ENCODE measurements around the gene ANKRD40CL.
A peak's percentile ranks its signal among the peaks of the same experiment; 100 is the strongest.

The ANKRD40CL gene

GRCh38 chr17:50767446-50767845 lies at the start of gene ANKRD40CL:
TSS of gene ANKRD40CL (minus strand) at chr17:50767518. CDS start at chr17:50766913, 605 bp downstream.
- peak within 1 kb of the TSS; percentile 82 to 92 for H3K9ac ChIP-seq (ENCODE audit: low read depth in 1 of 2, low read length in 2 of 2)
- no peaks in the 10 kb centered on the region for H3K27me3 ChIP-seq (ENCODE audit: control insufficient read depth in 1 of 2, insufficient read depth in 2 of 2, low read length in 2 of 2)
- peaks cover 3 to 4% of the 10 kb centered on the region in 2 donors for H3K36me3 ChIP-seq (ENCODE audit: control insufficient read depth in 1 of 2, insufficient read depth in 2 of 2, low read length in 2 of 2)
- peak within 1 kb of the TSS; percentile 69 to 73 for H3K4me3 ChIP-seq (ENCODE audit: low read depth in 1 of 2, low read length in 2 of 2)
- H3K4me1 ChIP-seq (ENCODE audit: control insufficient read depth in 1 of 2, insufficient read depth in 2 of 2, low read length in 2 of 2) = peaks cover 34 to 41% of the 10 kb centered on the region in 2 donors
- H3K9me3 ChIP-seq (ENCODE audit: control insufficient read depth in 1 of 2, low read length in 2 of 2) = no peaks in the 10 kb centered on the region
- H3K27ac ChIP-seq (ENCODE audit: low read depth, low read length) = peak within 1 kb of the TSS; percentile 82

GRCh38 chr17:50816271-50816670 lies 49.0 kb upstream of the ANKRD40CL start:
- H3K4me1 ChIP-seq (ENCODE audit: control insufficient read depth in 1 of 2, insufficient read depth in 2 of 2, low read length in 2 of 2) = peaks cover 5 to 11% of the 10 kb centered on the region in 2 donors
- H3K9ac ChIP-seq (ENCODE audit: low read depth in 1 of 2, low read length in 2 of 2) = no peak overlapping the region
- H3K9me3 ChIP-seq (ENCODE audit: control insufficient read depth in 1 of 2, low read length in 2 of 2) = no peaks in the 10 kb centered on the region
- no peak overlapping the region for H3K27ac ChIP-seq (ENCODE audit: low read depth, low read length)
- no peak overlapping the region for H3K4me3 ChIP-seq (ENCODE audit: low read depth in 1 of 2, low read length in 2 of 2)
- H3K36me3 ChIP-seq (ENCODE audit: control insufficient read depth in 1 of 2, insufficient read depth in 2 of 2, low read length in 2 of 2) = no peaks in the 10 kb centered on the region
- no peaks in the 10 kb centered on the region for H3K27me3 ChIP-seq (ENCODE audit: control insufficient read depth in 1 of 2, insufficient read depth in 2 of 2, low read length in 2 of 2)

- Histone ChIP-seq H3K36me3 (ENCODE audit: control insufficient read depth in 1 of 2, insufficient read depth in 2 of 2, low read length in 2 of 2) (no peaks in the 10 kb centered on the region), H3K4me1 (ENCODE audit: control insufficient read depth in 1 of 2, insufficient read depth in 2 of 2, low read length in 2 of 2) (peaks cover 5 to 11% of the 10 kb centered on the region in 2 donors), H3K9me3 (ENCODE audit: control insufficient read depth in 1 of 2, low read length in 2 of 2) (no peaks in the 10 kb centered on the region), H3K27ac (ENCODE audit: low read depth, low read length) (no peak overlapping the region), H3K27me3 (ENCODE audit: control insufficient read depth in 1 of 2, insufficient read depth in 2 of 2, low read length in 2 of 2) (no peaks in the 10 kb centered on the region), H3K4me3 (ENCODE audit: low read depth in 1 of 2, low read length in 2 of 2) (no peak overlapping the region), H3K9ac (ENCODE audit: low read depth in 1 of 2, low read length in 2 of 2) (no peak overlapping the region)
Observed at GRCh38 chr17:50815400-50815799, 48.1 kb upstream of the ANKRD40CL start.

- Histone ChIP-seq H3K9ac (ENCODE audit: low read depth in 1 of 2, low read length in 2 of 2) (no peak overlapping the region), H3K9me3 (ENCODE audit: control insufficient read depth in 1 of 2, low read length in 2 of 2) (no peaks in the 10 kb centered on the region), H3K4me3 (ENCODE audit: low read depth in 1 of 2, low read length in 2 of 2) (no peak overlapping the region), H3K4me1 (ENCODE audit: control insufficient read depth in 1 of 2, insufficient read depth in 2 of 2, low read length in 2 of 2) (peaks cover 5 to 11% of the 10 kb centered on the region in 2 donors), H3K36me3 (ENCODE audit: control insufficient read depth in 1 of 2, insufficient read depth in 2 of 2, low read length in 2 of 2) (no peaks in the 10 kb centered on the region), H3K27me3 (ENCODE audit: control insufficient read depth in 1 of 2, insufficient read depth in 2 of 2, low read length in 2 of 2) (no peaks in the 10 kb centered on the region), H3K27ac (ENCODE audit: low read depth, low read length) (no peak overlapping the region)
Observed at GRCh38 chr17:50813583-50813982, 46.3 kb upstream of the ANKRD40CL start.

GRCh38 chr17:50808888-50809287 lies 41.6 kb upstream of the ANKRD40CL start:
- H3K9me3 ChIP-seq (ENCODE audit: control insufficient read depth in 1 of 2, low read length in 2 of 2) = no peaks in the 10 kb centered on the region

GRCh38 chr17:50808413-50808812 lies 41.1 kb upstream of the ANKRD40CL start:
- Histone ChIP-seq H3K4me3 (ENCODE audit: low read depth in 1 of 2, low read length in 2 of 2) (no peak overlapping the region), H3K9ac (ENCODE audit: low read depth in 1 of 2, low read length in 2 of 2) (no peak overlapping the region), H3K9me3 (ENCODE audit: control insufficient read depth in 1 of 2, low read length in 2 of 2) (no peaks in the 10 kb centered on the region), H3K4me1 (ENCODE audit: control insufficient read depth in 1 of 2, insufficient read depth in 2 of 2, low read length in 2 of 2) (peaks cover 0 to 4% of the 10 kb centered on the region in 2 donors), H3K36me3 (ENCODE audit: control insufficient read depth in 1 of 2, insufficient read depth in 2 of 2, low read length in 2 of 2) (no peaks in the 10 kb centered on the region), H3K27ac (ENCODE audit: low read depth, low read length) (no peak overlapping the region), H3K27me3 (ENCODE audit: control insufficient read depth in 1 of 2, insufficient read depth in 2 of 2, low read length in 2 of 2) (no peaks in the 10 kb centered on the region)

More at GRCh38 chr17:50808888-50809287, 41.6 kb upstream of the ANKRD40CL start:
- H3K4me1 ChIP-seq (ENCODE audit: control insufficient read depth in 1 of 2, insufficient read depth in 2 of 2, low read length in 2 of 2) = peaks cover 0 to 4% of the 10 kb centered on the region in 2 donors
- no peak overlapping the region for H3K4me3 ChIP-seq (ENCODE audit: low read depth in 1 of 2, low read length in 2 of 2)
- no peak overlapping the region for H3K27ac ChIP-seq (ENCODE audit: low read depth, low read length)
- H3K9ac ChIP-seq (ENCODE audit: low read depth in 1 of 2, low read length in 2 of 2) = no peak overlapping the region
- H3K27me3 ChIP-seq (ENCODE audit: control insufficient read depth in 1 of 2, insufficient read depth in 2 of 2, low read length in 2 of 2) = no peaks in the 10 kb centered on the region
- H3K36me3 ChIP-seq (ENCODE audit: control insufficient read depth in 1 of 2, insufficient read depth in 2 of 2, low read length in 2 of 2) = no peaks in the 10 kb centered on the region

- Histone ChIP-seq H3K27ac (ENCODE audit: low read depth, low read length) (no peak overlapping the region), H3K4me3 (ENCODE audit: low read depth in 1 of 2, low read length in 2 of 2) (no peak overlapping the region), H3K9me3 (ENCODE audit: control insufficient read depth in 1 of 2, low read length in 2 of 2) (no peaks in the 10 kb centered on the region), H3K36me3 (ENCODE audit: control insufficient read depth in 1 of 2, insufficient read depth in 2 of 2, low read length in 2 of 2) (no peaks in the 10 kb centered on the region), H3K27me3 (ENCODE audit: control insufficient read depth in 1 of 2, insufficient read depth in 2 of 2, low read length in 2 of 2) (no peaks in the 10 kb centered on the region), H3K4me1 (ENCODE audit: control insufficient read depth in 1 of 2, insufficient read depth in 2 of 2, low read length in 2 of 2) (peaks cover 0 to 4% of the 10 kb centered on the region in 2 donors), H3K9ac (ENCODE audit: low read depth in 1 of 2, low read length in 2 of 2) (no peak overlapping the region)
Observed at GRCh38 chr17:50807675-50808074, 40.4 kb upstream of the ANKRD40CL start.

GRCh38 chr17:50807009-50807408 lies 39.7 kb upstream of the ANKRD40CL start:
- Histone ChIP-seq H3K36me3 (ENCODE audit: control insufficient read depth in 1 of 2, insufficient read depth in 2 of 2, low read length in 2 of 2) (no peaks in the 10 kb centered on the region), H3K9ac (ENCODE audit: low read depth in 1 of 2, low read length in 2 of 2) (no peak overlapping the region), H3K27ac (ENCODE audit: low read depth, low read length) (no peak overlapping the region), H3K4me3 (ENCODE audit: low read depth in 1 of 2, low read length in 2 of 2) (no peak overlapping the region), H3K9me3 (ENCODE audit: control insufficient read depth in 1 of 2, low read length in 2 of 2) (no peaks in the 10 kb centered on the region), H3K27me3 (ENCODE audit: control insufficient read depth in 1 of 2, insufficient read depth in 2 of 2, low read length in 2 of 2) (no peaks in the 10 kb centered on the region), H3K4me1 (ENCODE audit: control insufficient read depth in 1 of 2, insufficient read depth in 2 of 2, low read length in 2 of 2) (peaks cover 0 to 4% of the 10 kb centered on the region in 2 donors)

GRCh38 chr17:50806141-50806643 lies 38.9 kb upstream of the ANKRD40CL start:
- no peaks in the 10 kb centered on the region for H3K9me3 ChIP-seq (ENCODE audit: control insufficient read depth in 1 of 2, low read length in 2 of 2)
- H3K36me3 ChIP-seq (ENCODE audit: control insufficient read depth in 1 of 2, insufficient read depth in 2 of 2, low read length in 2 of 2) = no peaks in the 10 kb centered on the region
- H3K9ac ChIP-seq (ENCODE audit: low read depth in 1 of 2, low read length in 2 of 2) = no peak overlapping the region
- peaks cover 0 to 4% of the 10 kb centered on the region in 2 donors for H3K4me1 ChIP-seq (ENCODE audit: control insufficient read depth in 1 of 2, insufficient read depth in 2 of 2, low read length in 2 of 2)
- H3K27ac ChIP-seq (ENCODE audit: low read depth, low read length) = no peak overlapping the region
- no peaks in the 10 kb centered on the region for H3K27me3 ChIP-seq (ENCODE audit: control insufficient read depth in 1 of 2, insufficient read depth in 2 of 2, low read length in 2 of 2)
- no peak overlapping the region for H3K4me3 ChIP-seq (ENCODE audit: low read depth in 1 of 2, low read length in 2 of 2)

- Histone ChIP-seq H3K4me1 (ENCODE audit: control insufficient read depth in 1 of 2, insufficient read depth in 2 of 2, low read length in 2 of 2) (peaks cover 0 to 4% of the 10 kb centered on the region in 2 donors), H3K27me3 (ENCODE audit: control insufficient read depth in 1 of 2, insufficient read depth in 2 of 2, low read length in 2 of 2) (no peaks in the 10 kb centered on the region), H3K27ac (ENCODE audit: low read depth, low read length) (no peak overlapping the region), H3K9ac (ENCODE audit: low read depth in 1 of 2, low read length in 2 of 2) (no peak overlapping the region), H3K9me3 (ENCODE audit: control insufficient read depth in 1 of 2, low read length in 2 of 2) (no peaks in the 10 kb centered on the region), H3K36me3 (ENCODE audit: control insufficient read depth in 1 of 2, insufficient read depth in 2 of 2, low read length in 2 of 2) (no peaks in the 10 kb centered on the region), H3K4me3 (ENCODE audit: low read depth in 1 of 2, low read length in 2 of 2) (no peak overlapping the region)
Observed at GRCh38 chr17:50805486-50805885, 38.2 kb upstream of the ANKRD40CL start.

Data from duodenal mucosa (tissue), 2 donors.